Naive B cell (primary cell): Measurements from ENCODE around the gene TCERG1L. TPM values are rescaled to one million over a fixed set of nuclear protein-coding genes. Genes with fewer than 3 reads are reported as not detected.
"Not testable (repeated sequence)": the region's sequence is repeated elsewhere in the genome, so short reads cannot be mapped to it uniquely, and the experiment has no call there.

Source experiments
- ATAC-seq, 2 donors: fragments of 150-1000 bp; cut with Tn5 transposase; 2 replicates each; pipeline ENCODE4 v1.10.0; 2021; ENCODE audit warnings: low read depth in 2 of 2, mild to moderate bottlenecking in 2 of 2, moderate library complexity in 2 of 2
- DNase-seq: peaks from one replicate; pipeline ENCODE4 v3.0.0; 2022
- H3K27ac Mint-ChIP-seq, 6 donors: one replicate each; pipeline ENCODE4 v1.8.0; 2020 to 2022; ENCODE audit warnings: mild to moderate bottlenecking in 6 of 6, mixed read lengths in 6 of 6, moderate library complexity in 5 of 6, inconsistent platforms in 2 of 6
- H3K27me3 Mint-ChIP-seq, 3 donors: one replicate each; pipeline ENCODE4 v1.8.0; 2021 to 2022; ENCODE audit warnings: mixed read lengths in 3 of 3, mild to moderate bottlenecking in 1 of 3
- H3K36me3 Mint-ChIP-seq, 2 donors: one replicate each; pipeline ENCODE4 v1.8.0; 2020 to 2022; ENCODE audit warnings: mixed read lengths in 2 of 2, inconsistent platforms in 1 of 2, mild to moderate bottlenecking in 1 of 2
- H3K4me1 Mint-ChIP-seq, 3 donors: one replicate each; pipeline ENCODE4 v1.8.0; 2020 to 2022; ENCODE audit warnings: mixed read lengths in 3 of 3, inconsistent platforms in 1 of 3, mild to moderate bottlenecking in 1 of 3, moderate library complexity in 1 of 3
- H3K4me3 Mint-ChIP-seq, 8 donors: one replicate each; pipeline ENCODE4 v1.8.0; 2020 to 2022; ENCODE audit warnings: mild to moderate bottlenecking in 8 of 8, mixed read lengths in 8 of 8, moderate library complexity in 8 of 8, inconsistent platforms in 2 of 8
- H3K9me3 Mint-ChIP-seq, 7 donors: one replicate each; pipeline ENCODE4 v1.8.0; 2020 to 2022; ENCODE audit warnings: mixed read lengths in 7 of 7, mild to moderate bottlenecking in 5 of 7, inconsistent platforms in 2 of 7, moderate library complexity in 1 of 7
- polyA plus RNA-seq, 6 donors: library from polyadenylated mRNA; unstranded; fragments of 300-500 nt; fragmentation: Illumina TruSeq; gene quantifications; one replicate each; pipeline ENCODE4 v1.2.3, GENCODE V29; 2021; ENCODE audit warnings: low read depth in 6 of 6

TCERG1L gene
- polyA plus RNA-seq, 6 donors from 2014 or later = not detected

GRCh38 chr10:131102676-131103075 lies 208.8 kb downstream of the TCERG1L start:
- no peak overlapping the region for H3K27ac Mint-ChIP-seq
- no peak overlapping the region for H3K4me3 Mint-ChIP-seq
- no peaks in the 10 kb centered on the region for H3K27me3 Mint-ChIP-seq
- no peaks in the 10 kb centered on the region for H3K4me1 Mint-ChIP-seq
- H3K9me3 Mint-ChIP-seq = peaks cover 0 to 5% (median 0%) of the 10 kb centered on the region in 7 donors
- ATAC-seq (no peak), DNase-seq (no peak)
- H3K36me3 Mint-ChIP-seq = no peaks in the 10 kb centered on the region

GRCh38 chr10:131102147-131102546 lies 209.4 kb downstream of the TCERG1L start:
- H3K27me3 Mint-ChIP-seq = no peaks in the 10 kb centered on the region
- H3K4me1 Mint-ChIP-seq = no peaks in the 10 kb centered on the region
- peaks cover 0 to 3% (median 0%) of the 10 kb centered on the region in 7 donors for H3K9me3 Mint-ChIP-seq
- H3K4me3 Mint-ChIP-seq = no peak overlapping the region
- ATAC-seq (no peak), DNase-seq (no peak)
- H3K36me3 Mint-ChIP-seq = no peaks in the 10 kb centered on the region
- no peak overlapping the region for H3K27ac Mint-ChIP-seq

DNA sequence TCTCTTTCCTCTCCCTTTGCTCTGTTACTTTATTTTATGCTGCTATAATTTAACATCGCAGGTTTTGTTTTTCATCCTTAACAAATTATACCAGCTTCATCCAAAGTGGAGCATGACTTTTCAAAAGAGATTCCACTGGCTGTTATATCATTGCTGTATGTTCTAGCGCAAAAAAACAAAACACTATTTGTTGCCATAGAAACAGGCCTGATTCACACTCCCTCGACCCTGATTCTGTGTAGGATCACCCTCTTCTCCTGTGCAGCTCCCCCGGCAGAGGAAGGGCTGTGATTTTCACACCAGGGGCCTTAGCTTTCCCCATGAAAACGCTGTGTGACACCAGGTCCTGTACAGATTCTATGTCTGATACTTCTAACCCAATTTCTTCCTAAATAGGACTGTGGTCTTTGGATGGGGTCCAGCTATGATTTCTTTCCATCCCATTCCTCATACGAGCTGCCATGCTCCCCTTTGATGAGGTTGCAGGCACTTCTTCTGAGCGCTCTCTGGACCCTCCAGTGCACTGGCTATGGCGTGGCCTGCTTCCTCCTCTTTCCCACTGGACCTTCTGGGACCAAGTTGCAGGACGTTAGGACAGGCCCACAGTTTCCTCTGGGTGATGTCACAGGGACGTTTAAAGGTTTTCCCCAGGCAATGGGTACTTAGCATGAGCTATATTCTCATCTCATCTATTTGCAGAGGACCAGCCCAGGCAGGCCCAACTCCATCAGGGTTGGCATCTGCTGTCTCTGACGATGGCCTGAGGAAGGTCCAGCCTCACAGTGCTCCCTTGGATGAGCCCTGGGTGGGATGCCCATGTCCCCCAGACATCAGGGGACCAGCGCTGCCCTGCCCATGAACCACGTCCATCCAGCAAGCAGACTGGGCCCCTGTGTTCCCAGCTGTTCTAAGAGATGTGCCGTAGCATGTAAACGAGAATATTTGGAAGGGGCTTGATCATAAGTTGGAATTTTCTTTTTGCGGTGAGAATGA lies 210.8 kb downstream of the TCERG1L start:
- H3K9me3 Mint-ChIP-seq, H3K36me3 Mint-ChIP-seq, H3K4me3 Mint-ChIP-seq, H3K27ac Mint-ChIP-seq, H3K4me1 Mint-ChIP-seq, H3K27me3 Mint-ChIP-seq, ATAC-seq, DNase-seq: not testable (repeated sequence)

DNA sequence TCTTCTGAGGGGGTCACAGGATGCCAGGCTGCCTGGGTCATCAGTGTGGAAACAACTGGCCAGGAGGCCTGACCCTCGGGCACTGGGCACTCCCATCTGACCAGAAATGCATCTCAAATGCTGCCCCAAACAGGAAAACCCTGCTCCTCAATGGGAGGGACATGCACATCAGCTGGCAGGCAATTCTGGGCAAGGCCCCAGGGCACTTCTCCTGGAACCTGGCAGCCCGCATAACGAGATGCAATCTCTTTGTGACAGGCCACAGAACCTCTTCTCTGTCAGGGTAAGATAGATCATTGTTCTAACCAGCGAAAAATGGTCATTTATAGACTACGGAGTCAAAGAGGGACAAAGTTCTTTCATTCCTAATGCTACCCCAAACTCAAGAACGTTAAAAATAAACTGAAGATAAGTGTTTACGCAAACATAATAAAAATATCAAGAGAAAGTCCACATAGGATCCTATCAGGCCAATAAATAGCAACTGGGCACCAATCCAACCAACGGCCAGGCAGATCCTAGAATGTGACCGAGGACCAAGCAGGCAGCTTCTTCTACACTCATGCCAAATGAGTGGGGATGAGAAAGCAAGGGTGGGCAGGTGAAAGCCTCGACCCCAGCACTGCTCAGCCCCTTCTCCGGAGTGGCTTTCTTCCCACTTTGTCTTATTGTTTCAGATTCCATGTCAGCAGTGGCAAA lies 212.3 kb downstream of the TCERG1L start:
- Mint-ChIP-seq H3K27ac (no peak overlapping the region), H3K4me1 (no peaks in the 10 kb centered on the region), H3K9me3 (no peaks in the 10 kb centered on the region), H3K4me3 (no peak overlapping the region), H3K27me3 (no peaks in the 10 kb centered on the region), H3K36me3 (no peaks in the 10 kb centered on the region)
- ATAC-seq (no peak), DNase-seq (no peak)

DNA sequence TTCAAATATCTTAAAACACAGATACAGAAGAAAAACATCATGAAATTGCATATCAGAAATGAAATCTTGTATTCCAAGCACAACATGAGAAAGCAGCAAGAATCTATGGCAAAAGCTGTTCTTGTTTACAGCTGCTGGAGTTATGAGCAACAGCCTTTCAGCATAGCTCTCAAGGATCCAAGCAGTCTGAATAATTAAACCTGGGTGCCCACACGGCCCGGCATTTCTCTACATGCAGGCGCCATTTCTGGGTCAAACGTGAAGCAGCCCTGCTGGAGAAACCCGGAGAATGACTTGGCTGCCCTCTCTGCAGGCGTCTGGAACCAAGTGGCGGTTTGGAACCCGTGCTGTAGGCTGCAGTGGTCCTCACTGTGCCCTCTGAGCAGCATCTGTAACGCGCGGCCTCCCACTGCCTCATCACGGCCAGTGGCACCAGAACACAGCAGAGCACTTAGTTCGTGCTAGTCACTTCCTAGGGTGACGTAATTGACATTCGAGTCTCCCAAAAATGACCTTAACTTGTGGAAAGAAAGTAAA lies 213.0 kb downstream of the TCERG1L start:
- peaks cover 0 to 3% (median 0%) of the 10 kb centered on the region in 7 donors for H3K9me3 Mint-ChIP-seq
- H3K4me1 Mint-ChIP-seq = peaks cover 0 to 3% (median 0%) of the 10 kb centered on the region in 3 donors
- no peaks in the 10 kb centered on the region for H3K27me3 Mint-ChIP-seq
- DNase-seq = no peak
- H3K27ac Mint-ChIP-seq = no peak overlapping the region
- H3K4me3 Mint-ChIP-seq = no peak overlapping the region
- no peak for ATAC-seq
- no peaks in the 10 kb centered on the region for H3K36me3 Mint-ChIP-seq

DNA sequence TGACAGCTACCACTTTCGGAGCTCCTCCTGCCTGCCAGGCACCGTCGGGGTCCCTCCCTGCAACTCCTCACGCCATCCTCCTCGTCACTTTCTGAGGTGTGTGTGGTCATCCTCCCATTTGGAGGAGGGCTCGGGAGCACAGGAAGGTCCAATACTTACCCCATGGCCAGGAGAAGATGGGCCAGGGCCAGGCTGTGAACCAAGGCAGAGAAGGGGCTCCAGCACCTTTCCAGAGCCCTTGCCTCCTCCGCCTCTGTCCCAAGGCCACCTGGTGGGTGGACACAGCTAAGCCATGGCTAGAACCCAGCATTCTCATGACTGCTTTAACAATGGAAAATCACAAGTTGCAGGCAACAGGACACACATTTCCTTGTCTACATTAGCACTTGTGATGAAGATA lies 215.5 kb downstream of the TCERG1L start:
- H3K4me3 Mint-ChIP-seq = no peak overlapping the region
- ATAC-seq (no peak), DNase-seq (no peak)
- H3K9me3 Mint-ChIP-seq = peaks cover 0 to 4% (median 0%) of the 10 kb centered on the region in 7 donors
- no peaks in the 10 kb centered on the region for H3K36me3 Mint-ChIP-seq
- no peak overlapping the region for H3K27ac Mint-ChIP-seq
- H3K4me1 Mint-ChIP-seq = peaks cover 0 to 4% (median 0%) of the 10 kb centered on the region in 3 donors
- peaks cover 0 to 5% (median 0%) of the 10 kb centered on the region in 3 donors for H3K27me3 Mint-ChIP-seq

GRCh38 chr10:131095313-131095580 lies 216.3 kb downstream of the TCERG1L start:
- H3K4me3 Mint-ChIP-seq = no peak overlapping the region
- no peaks in the 10 kb centered on the region for H3K36me3 Mint-ChIP-seq
- peaks cover 0 to 5% (median 0%) of the 10 kb centered on the region in 3 donors for H3K27me3 Mint-ChIP-seq
- peaks cover 0 to 4% (median 2%) of the 10 kb centered on the region in 7 donors for H3K9me3 Mint-ChIP-seq
- DNase-seq (no peak), ATAC-seq (no peak)
- H3K27ac Mint-ChIP-seq = no peak overlapping the region
- peaks cover 0 to 4% (median 0%) of the 10 kb centered on the region in 3 donors for H3K4me1 Mint-ChIP-seq

DNA sequence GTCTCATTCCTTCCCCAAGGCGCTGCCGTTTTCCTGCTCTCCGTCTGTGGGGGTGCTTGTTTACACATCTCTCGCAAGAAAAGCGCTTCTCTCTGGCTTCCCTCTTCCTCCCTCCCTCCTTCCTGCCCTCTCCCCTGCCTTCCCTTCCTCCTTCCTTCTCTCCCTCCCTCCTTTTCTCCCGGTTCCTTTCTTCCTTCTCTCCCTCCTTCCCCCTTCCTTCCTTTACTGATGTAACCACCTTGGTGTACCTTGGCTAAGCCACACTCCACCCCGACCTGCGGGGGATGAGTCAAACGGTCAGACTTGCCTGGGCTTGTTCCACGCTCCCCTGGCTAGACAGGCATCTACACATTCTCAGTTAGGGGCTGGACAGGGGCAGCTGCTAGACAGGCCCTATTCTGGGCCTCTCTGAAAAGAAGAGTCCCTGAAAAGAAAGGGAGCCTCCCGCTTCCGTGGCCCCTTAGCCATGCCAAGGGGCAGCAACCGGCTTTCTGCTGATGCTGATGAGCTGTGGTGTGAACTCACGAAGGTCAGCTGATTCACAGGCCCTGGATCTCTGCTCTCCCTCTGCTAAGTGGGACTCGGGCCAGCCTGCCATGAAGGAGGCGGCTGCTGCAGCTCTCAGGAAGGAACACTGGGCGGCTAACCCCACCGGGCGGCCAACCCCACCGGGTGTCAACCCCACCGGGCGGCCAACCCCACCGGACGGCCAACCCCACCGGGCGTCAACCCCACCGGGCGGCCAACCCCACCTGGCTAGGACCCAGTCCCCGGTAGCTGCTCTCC lies 216.8 kb downstream of the TCERG1L start:
- H3K27me3 Mint-ChIP-seq = peaks cover 0 to 5% (median 0%) of the 10 kb centered on the region in 3 donors
- peaks cover 0 to 4% (median 0%) of the 10 kb centered on the region in 3 donors for H3K4me1 Mint-ChIP-seq
- peaks cover 0 to 4% (median 2%) of the 10 kb centered on the region in 7 donors for H3K9me3 Mint-ChIP-seq
- ATAC-seq (no peak), DNase-seq (no peak)
- no peak overlapping the region for H3K4me3 Mint-ChIP-seq
- H3K36me3 Mint-ChIP-seq = no peaks in the 10 kb centered on the region
- H3K27ac Mint-ChIP-seq = no peak overlapping the region

DNA sequence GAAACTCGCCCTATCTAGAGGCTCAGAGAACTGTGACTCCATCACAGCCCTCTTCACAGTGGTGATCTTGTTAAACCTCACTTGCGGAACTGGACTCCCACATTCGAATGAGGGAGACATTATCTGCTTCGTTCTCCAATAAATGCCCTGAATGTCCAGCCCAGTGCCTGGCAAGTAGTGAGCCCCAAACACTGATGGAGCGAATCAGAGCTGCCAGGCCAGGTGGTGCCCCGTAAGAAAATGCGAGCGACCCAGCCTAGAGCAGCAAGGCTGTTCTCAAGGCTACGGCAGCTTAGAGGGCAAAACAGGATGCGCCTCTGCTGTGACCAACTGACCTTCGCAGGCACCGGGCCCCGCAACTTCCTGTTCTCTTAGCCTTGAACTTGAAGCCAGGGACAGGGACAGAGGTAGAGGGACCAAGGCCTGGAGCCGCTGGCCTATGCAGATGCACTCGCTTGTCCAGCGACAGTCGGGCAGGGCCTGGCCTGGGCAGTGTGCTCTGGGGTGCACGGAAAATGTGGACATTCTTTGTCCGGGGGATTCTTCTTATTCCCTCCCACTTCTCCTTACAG lies 217.6 kb downstream of the TCERG1L start:
- DNase-seq (no peak), ATAC-seq (no peak)
- H3K27ac Mint-ChIP-seq = no peak overlapping the region
- no peak overlapping the region for H3K4me3 Mint-ChIP-seq
- H3K9me3 Mint-ChIP-seq = peaks cover 0 to 5% (median 2%) of the 10 kb centered on the region in 7 donors
- H3K27me3 Mint-ChIP-seq = peaks cover 0 to 5% (median 0%) of the 10 kb centered on the region in 3 donors
- peaks cover 0 to 4% (median 0%) of the 10 kb centered on the region in 3 donors for H3K4me1 Mint-ChIP-seq
- H3K36me3 Mint-ChIP-seq = no peaks in the 10 kb centered on the region

DNA sequence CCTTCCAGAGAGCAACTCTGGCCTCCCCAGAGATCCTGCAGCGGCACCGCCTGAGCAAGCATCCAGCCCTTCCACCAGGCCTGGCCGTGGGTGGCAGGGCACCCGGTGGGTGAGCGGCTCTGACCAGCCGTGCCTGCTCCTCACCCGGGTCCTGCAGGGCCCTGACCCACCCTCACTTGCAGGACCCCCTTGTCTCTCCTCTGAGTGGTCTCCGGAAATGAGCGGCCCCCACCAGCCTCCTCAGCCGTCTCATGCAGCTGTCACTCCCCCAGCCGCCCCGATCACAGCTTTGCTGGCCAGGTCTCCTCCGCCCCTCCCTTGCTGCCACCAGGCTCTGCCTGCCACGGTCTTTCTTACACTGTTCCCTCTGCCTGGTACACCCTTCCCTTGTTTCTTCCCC lies 218.2 kb downstream of the TCERG1L start:
- H3K4me1 Mint-ChIP-seq = peaks cover 0 to 4% (median 0%) of the 10 kb centered on the region in 3 donors
- no peak for ATAC-seq

DNA sequence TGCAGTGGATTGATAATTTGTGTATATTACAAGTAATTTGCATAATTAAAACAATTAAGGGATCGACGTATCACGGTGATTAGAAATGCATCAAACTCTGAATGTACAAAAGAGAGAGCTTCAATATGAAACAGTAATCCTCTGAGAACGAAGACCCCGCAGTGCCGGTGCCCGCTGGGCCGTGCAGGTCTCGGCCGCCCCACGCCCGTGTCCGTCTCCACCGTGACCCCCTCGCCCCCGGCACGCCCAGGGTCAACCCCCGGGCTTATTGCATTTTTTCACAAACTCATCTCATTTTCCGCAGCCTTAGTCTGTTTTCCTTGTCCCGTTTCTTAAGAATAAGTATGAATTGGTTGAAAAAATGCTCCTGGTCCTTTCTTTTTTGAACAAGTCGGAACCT lies 218.6 kb downstream of the TCERG1L start:
- Mint-ChIP-seq H3K4me3 (no peak overlapping the region), H3K36me3 (no peaks in the 10 kb centered on the region), H3K27me3 (peaks cover 0 to 5% (median 0%) of the 10 kb centered on the region in 3 donors), H3K9me3 (peaks cover 0 to 7% (median 2%) of the 10 kb centered on the region in 7 donors), H3K27ac (no peak overlapping the region), H3K4me1 (peaks cover 0 to 4% (median 0%) of the 10 kb centered on the region in 3 donors)
- DNase-seq (no peak), ATAC-seq (no peak)

More for the DNA sequence above, 218.2 kb downstream of the TCERG1L start:
- Mint-ChIP-seq H3K27ac (no peak overlapping the region), H3K4me3 (no peak overlapping the region), H3K27me3 (peaks cover 0 to 5% (median 0%) of the 10 kb centered on the region in 3 donors), H3K9me3 (peaks cover 0 to 5% (median 2%) of the 10 kb centered on the region in 7 donors), H3K36me3 (no peaks in the 10 kb centered on the region)
- no peak for DNase-seq

- ATAC-seq = no peak
- Mint-ChIP-seq H3K36me3 (no peaks in the 10 kb centered on the region), H3K4me1 (peaks cover 0 to 4% (median 0%) of the 10 kb centered on the region in 3 donors), H3K27ac (no peak overlapping the region), H3K27me3 (peaks cover 0 to 5% (median 0%) of the 10 kb centered on the region in 3 donors), H3K9me3 (peaks cover 0 to 7% (median 2%) of the 10 kb centered on the region in 7 donors), H3K4me3 (no peak overlapping the region)
- DNase-seq = no peak
Observed at GRCh38 chr10:131092386-131092785, 219.1 kb downstream of the TCERG1L start.
